Rectal smooth muscle tissue (tissue), 1 donor: Measurements from ENCODE around the gene SPARCL1.
"Not testable (repeated sequence)": the region's sequence is repeated elsewhere in the genome, so short reads cannot be mapped to it uniquely, and the experiment has no call there.

Experiments
- H3K27ac ChIP-seq: one replicate; pipeline ENCODE4 v1.7.0; 2013; ENCODE audit warnings: low read depth, low read length, inconsistent platforms
- H3K27me3 ChIP-seq: one replicate; pipeline ENCODE4 v1.7.0; 2013; ENCODE audit warnings: low read length; ENCODE audit not compliant: control insufficient read depth, insufficient read depth
- H3K36me3 ChIP-seq: one replicate; pipeline ENCODE4 v1.7.0; 2013; ENCODE audit warnings: low read length; ENCODE audit not compliant: control insufficient read depth, insufficient read depth
- H3K4me1 ChIP-seq: one replicate; pipeline ENCODE4 v1.7.0; 2013; ENCODE audit warnings: low read length; ENCODE audit not compliant: control insufficient read depth, insufficient read depth
- H3K4me3 ChIP-seq: one replicate; pipeline ENCODE4 v1.7.0; 2013; ENCODE audit warnings: low read length
- H3K9ac ChIP-seq: one replicate; pipeline ENCODE4 v1.7.0; 2013; ENCODE audit warnings: low read length

The SPARCL1 gene

DNA sequence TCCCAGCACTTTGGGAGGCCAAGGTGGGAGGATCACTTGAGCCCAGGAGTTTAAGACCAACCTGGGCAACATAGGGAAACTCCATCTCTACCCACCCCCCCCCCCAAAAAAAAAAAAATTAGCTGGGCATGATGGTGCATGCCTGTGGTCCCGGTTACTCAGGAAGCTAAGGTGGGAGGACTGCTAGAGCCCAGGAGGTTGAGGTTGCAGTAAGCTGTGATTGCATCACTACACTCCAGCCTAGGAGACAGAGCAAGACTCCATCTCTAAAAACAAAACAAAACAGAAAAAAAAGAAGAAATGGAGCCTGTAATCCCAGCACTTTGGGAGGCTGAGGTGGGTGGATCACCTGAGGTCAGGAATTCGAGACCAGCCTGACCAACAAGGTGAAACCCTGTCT, 37.3 kb downstream of the SPARCL1 start:
- Histone ChIP-seq H3K4me1 (peaks cover 21% of the 10 kb centered on the region), H3K36me3 (peaks cover 27% of the 10 kb centered on the region)
- not testable (repeated sequence) for H3K4me3 ChIP-seq, H3K27ac ChIP-seq, H3K27me3 ChIP-seq, H3K9ac ChIP-seq

DNA sequence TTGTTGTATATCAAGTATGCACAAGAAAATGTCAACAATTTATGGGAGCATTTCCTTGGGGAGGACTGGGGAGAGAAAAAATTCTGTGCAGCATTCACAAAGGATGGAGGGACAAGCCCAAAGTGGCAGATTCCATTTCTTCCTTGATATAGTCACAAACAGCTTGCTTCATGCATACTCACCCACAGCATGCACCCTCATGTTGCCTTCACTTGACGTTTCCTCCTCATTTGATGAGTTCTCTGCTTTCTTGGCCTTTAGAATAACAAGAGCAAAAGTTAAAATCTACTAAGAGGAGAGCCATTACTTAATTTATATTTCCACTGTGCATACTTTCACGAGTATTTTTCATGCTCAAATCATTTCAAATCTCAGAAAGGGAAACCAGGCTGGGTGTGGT, 37.7 kb downstream of the SPARCL1 start:
- Histone ChIP-seq H3K27me3 (no peaks in the 10 kb centered on the region), H3K4me1 (peaks cover 21% of the 10 kb centered on the region), H3K36me3 (peaks cover 27% of the 10 kb centered on the region), H3K27ac (no peak overlapping the region), H3K9ac (no peak overlapping the region), H3K4me3 (no peak overlapping the region)

DNA sequence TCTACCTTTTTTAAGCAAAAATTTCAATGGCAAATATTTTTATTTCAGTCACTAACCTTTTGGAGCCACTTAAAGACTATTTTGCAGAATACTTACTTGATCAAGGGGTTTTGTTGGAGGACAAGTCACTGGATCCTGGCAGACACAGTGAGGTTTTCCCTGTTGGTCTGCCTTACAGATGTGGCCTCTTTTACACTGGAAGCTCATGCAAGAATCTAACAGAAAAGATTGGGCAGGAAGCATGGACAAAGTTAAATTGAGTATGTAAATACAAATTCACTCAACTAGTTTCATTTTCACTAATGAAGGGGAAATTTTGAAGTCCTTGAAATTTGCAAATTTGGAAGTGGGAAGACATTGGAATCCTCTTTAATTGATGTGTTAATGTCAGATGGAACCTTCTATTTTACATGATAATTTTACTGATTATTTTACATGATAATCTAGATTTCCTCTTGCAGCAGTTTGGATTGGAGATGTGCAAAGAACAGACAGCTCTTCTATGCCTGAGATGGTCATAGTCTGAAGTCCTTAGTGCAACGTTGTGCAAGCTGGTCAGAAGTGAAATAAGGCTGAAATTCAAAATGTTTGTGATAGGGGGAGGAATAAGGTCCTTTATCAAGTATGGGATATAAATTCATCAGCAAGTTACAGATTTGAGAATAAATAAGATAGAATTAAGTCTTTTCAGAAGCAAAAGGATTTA, 38.4 kb downstream of the SPARCL1 start:
- Histone ChIP-seq H3K4me3 (no peak overlapping the region), H3K27me3 (no peaks in the 10 kb centered on the region), H3K4me1 (peaks cover 21% of the 10 kb centered on the region), H3K36me3 (peaks cover 27% of the 10 kb centered on the region), H3K9ac (no peak overlapping the region), H3K27ac (peak overlapping the region; percentile 60)

DNA sequence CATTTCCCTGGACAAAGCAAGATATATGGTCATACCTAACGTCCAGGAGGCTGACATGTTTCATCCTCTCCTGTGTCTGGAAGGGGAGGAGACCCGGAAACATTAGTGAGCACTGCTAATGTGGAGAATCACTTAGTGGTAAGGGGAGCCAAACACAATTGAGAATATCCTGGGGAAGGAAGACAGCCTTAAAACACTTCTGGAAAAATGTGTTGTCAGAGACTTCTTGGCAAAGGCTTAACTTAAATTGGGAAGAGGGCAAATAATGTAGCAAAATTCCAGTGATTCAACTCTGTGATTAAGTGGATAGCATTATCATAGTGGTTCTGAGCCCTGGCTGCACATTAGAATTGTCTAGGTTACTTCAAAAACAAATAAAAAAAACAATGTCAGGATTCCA, 39.5 kb downstream of the SPARCL1 start:
- peak overlapping the region; percentile 21 for H3K27ac ChIP-seq
- H3K4me1 ChIP-seq, result peaks cover 21% of the 10 kb centered on the region
- no peak overlapping the region for H3K9ac ChIP-seq
- peaks cover 27% of the 10 kb centered on the region for H3K36me3 ChIP-seq
- peak overlapping the region; percentile 1 for H3K4me3 ChIP-seq
- no peaks in the 10 kb centered on the region for H3K27me3 ChIP-seq

DNA sequence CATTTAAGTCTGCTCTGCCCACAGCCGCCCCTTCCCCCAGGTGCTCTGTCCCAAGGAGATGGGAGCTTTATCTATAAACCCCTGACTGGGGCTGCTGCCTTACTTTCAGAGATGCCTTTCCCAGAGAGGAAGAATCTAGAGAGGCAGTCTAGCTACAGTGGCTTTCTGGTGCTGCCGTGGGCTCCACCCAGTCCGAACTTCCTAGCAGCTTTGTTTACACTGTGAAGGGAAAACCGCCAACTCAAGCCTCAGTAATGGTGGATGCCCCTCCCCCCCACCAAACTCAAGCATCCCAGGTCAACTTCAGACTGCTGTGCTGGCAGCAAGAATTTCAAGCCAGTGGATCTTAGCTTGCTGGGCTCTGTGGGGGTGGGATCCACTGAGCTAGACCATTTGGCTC, 40.5 kb downstream of the SPARCL1 start:
- Histone ChIP-seq H3K36me3 (peaks cover 19% of the 10 kb centered on the region), H3K27ac (peak overlapping the region; percentile 52), H3K4me1 (peaks cover 21% of the 10 kb centered on the region)
- not testable (repeated sequence) for H3K4me3 ChIP-seq, H3K27me3 ChIP-seq, H3K9ac ChIP-seq

DNA sequence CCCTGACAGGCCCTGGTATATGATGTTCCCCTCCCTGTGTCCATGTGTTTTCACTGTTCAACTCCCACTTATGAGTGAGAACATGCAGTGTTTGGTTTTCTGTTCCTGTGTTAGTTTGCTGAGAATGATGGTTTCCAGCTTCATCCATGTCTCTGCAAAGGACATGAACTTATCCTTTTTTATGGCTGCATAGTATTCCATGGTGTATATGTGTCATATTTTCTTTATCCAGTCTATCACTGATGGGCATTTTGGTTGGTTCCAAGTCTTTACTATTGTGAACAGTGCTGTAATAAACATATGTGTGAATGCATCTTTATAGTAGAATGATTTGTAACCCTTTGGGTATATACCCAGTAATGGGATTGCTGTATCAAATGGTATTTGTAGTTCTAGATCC, 45.9 kb downstream of the SPARCL1 start:
- not testable (repeated sequence) for H3K27ac ChIP-seq

DNA sequence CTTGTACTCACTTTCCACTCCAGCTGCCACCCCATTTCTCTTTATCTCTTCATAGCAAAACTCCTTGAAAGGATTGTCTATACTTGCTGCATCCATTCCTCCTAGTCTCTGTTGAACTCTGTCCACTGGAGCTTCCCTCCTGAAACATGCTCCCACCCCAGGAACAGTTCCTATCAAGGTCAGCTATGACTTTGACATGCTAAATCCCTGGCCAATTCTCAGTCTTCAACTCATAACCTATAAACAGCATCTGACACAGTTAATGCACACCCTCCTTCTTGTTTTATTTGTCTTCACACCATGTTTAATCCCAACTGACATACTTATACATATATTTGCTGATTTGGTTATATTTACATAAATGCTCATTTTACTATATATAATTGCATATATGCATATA, 47.8 kb downstream of the SPARCL1 start:
- no peaks in the 10 kb centered on the region for H3K27me3 ChIP-seq
- H3K9ac ChIP-seq, result no peak overlapping the region
- no peaks in the 10 kb centered on the region for H3K4me1 ChIP-seq
- no peaks in the 10 kb centered on the region for H3K36me3 ChIP-seq
- no peak overlapping the region for H3K27ac ChIP-seq
- H3K4me3 ChIP-seq, result no peak overlapping the region

More for the DNA sequence above, 45.9 kb downstream of the SPARCL1 start:
- not testable (repeated sequence) for H3K36me3 ChIP-seq, H3K9ac ChIP-seq, H3K4me3 ChIP-seq, H3K27me3 ChIP-seq, H3K4me1 ChIP-seq

DNA sequence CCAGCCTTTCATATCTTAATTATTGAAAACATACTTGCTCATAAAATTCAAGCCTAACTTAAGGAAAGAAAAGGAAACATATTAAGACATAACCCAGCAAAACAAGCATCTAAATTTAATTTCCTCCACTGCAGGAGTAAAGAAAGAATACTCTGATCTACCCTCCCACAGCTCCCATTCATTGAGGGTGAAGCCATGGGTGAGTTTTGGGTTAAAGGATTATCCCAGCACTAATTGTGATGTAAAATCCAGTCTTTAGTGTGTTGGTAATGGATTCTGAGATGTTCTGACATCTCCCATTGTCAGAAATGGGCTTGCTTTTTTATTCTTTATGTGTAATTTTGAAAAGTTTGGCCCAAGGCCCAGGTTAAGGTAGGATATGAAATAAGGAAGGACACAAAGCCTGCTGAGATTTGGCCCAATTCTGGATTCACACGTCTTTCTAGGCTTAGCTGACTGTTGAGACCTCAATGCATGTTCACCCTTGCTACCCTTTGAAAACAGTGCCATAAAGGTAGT, 50.4 kb downstream of the SPARCL1 start:
- no peak overlapping the region for H3K9ac ChIP-seq
- no peak overlapping the region for H3K27ac ChIP-seq
- H3K36me3 ChIP-seq, result peaks cover 2% of the 10 kb centered on the region

DNA sequence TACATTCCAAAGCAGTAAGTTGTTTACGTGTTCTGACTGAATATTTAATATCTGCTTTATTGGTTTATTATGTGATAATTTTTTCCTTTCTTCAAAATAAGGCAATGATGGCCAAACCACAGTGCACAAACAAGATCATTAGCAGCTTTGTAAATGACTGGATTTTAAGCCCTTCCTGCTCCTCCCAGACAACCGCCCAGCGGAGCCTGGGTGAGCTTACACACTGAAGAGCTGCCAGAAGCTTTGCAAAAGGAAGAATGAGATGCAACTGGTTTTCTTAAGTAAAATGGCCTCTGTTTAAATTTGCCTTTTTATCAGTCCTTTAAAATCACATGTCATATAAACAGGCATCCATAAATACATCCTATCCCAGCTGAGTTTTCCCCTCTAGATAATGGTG, 52.2 kb downstream of the SPARCL1 start:
- H3K4me1 ChIP-seq, result no peaks in the 10 kb centered on the region
- peaks cover 2% of the 10 kb centered on the region for H3K36me3 ChIP-seq
- no peak overlapping the region for H3K27ac ChIP-seq
- no peak overlapping the region for H3K9ac ChIP-seq
- no peak overlapping the region for H3K4me3 ChIP-seq
- H3K27me3 ChIP-seq, result no peaks in the 10 kb centered on the region

More for the DNA sequence above, 50.4 kb downstream of the SPARCL1 start:
- Histone ChIP-seq H3K4me3 (no peak overlapping the region), H3K4me1 (no peaks in the 10 kb centered on the region), H3K27me3 (no peaks in the 10 kb centered on the region)

DNA sequence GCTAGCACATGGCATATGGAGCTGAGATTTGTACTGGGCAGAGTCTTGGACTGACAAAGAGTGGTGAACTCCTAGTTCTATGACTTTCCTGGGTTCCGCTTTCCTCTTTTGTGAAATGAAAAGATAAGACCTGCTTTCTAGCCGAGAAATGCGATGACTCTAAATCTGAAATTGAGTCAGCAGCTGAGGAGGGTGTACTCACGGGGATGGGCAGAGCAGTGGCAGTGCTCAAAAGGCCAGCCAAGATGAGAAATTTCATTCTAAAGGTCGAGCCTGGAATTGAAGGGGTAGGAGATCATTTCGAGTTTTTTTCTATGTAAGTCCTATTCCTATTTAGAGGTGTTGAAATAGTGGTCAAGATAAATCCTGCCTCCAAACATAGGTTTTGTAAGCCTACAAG, 59.8 kb downstream of the SPARCL1 start:
- no peaks in the 10 kb centered on the region for H3K27me3 ChIP-seq
- no peaks in the 10 kb centered on the region for H3K4me1 ChIP-seq
- H3K9ac ChIP-seq, result no peak overlapping the region
- no peak overlapping the region for H3K27ac ChIP-seq
- H3K4me3 ChIP-seq, result no peak overlapping the region
- no peaks in the 10 kb centered on the region for H3K36me3 ChIP-seq

DNA sequence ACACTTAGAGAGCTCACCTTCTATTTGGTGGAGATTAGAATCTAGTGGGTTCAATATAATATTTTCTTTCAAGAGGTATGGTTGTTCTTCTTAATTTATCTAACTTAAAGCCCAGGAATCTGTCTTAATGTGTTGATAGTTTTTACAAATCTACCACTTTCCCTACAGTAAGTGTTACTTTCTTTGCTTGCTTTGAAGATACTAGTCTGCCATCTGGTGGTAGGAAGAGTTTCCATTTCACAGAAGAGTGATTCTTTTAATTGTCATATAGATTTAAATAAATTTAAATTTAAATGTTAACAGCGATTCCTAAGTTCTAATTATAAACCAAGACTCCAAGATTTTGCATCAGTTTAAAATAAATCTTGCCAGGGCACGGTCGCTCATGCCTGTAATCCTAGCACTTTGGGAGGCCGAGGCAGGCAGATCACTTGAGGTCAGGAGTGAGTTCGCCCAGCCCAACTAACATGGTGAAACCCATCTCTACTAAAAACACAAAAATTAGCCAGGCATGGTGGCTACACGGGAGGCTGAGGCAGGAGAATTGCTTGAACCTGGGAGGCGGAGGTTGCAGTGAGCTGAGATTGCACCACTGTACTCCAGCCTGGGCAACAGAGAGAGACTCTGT, 63.3 kb downstream of the SPARCL1 start:
- H3K4me3 ChIP-seq, result no peak overlapping the region
- no peak overlapping the region for H3K27ac ChIP-seq
- H3K27me3 ChIP-seq, result no peaks in the 10 kb centered on the region
- peaks cover 2% of the 10 kb centered on the region for H3K36me3 ChIP-seq
- H3K4me1 ChIP-seq, result no peaks in the 10 kb centered on the region
- no peak overlapping the region for H3K9ac ChIP-seq

DNA sequence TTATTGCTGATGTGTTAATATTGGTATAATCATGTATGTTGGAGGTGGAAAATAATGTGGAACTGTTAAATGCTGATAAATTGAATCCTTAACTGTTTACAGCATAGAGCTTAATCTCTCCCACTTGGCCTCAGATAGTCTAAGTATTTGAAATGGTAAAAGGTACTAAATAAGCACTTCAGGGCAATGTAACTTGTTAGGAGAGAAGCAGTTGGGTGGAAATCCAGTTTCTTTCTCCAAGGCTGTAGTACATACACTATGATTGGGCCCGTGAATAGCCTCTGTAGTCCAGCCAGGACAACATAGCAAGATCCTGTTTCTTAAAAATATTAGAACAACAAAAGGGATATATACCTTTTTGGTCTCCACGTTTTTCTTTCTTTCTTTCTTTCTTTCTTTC, 67.1 kb downstream of the SPARCL1 start:
- H3K4me1 ChIP-seq, result no peaks in the 10 kb centered on the region
- H3K36me3 ChIP-seq, result peaks cover 8% of the 10 kb centered on the region
- no peak overlapping the region for H3K27ac ChIP-seq
- H3K9ac ChIP-seq, result no peak overlapping the region
- no peak overlapping the region for H3K4me3 ChIP-seq
- no peaks in the 10 kb centered on the region for H3K27me3 ChIP-seq

DNA sequence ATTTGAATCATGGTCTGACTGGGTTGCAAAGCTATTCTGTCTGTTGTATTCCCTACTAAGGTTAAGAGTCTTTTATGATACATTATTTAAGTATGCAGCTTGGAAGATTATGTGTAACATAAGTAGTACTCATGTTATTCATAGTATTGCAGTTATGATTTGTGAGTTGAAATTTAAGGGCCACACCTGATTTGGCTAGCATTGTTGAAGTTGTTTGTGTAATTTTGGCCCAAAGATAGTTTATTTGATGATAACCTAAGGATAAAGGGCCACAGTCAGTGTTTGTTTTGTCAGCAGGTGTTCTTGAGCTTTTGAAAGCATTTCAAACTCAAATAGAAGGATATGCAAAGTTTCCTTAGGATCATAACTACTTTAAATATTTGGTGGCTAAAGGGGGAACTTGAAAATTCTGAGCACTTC, 67.9 kb downstream of the SPARCL1 start:
- Histone ChIP-seq H3K4me3 (no peak overlapping the region), H3K36me3 (peaks cover 8% of the 10 kb centered on the region), H3K9ac (no peak overlapping the region), H3K27me3 (no peaks in the 10 kb centered on the region), H3K4me1 (no peaks in the 10 kb centered on the region), H3K27ac (no peak overlapping the region)
